HepG2 (cell line): Measurements from ENCODE around the gene FBXL7. TPM values are rescaled to one million over a fixed set of nuclear protein-coding genes. Genes with fewer than 3 reads are reported as not detected.

ENCODE experiments used
- ATAC-seq: fragments of 200-7000 bp; cut with Tn5 transposase; 3 replicates; pipeline ENCODE4 v1.9.1; 2020; ENCODE audit warnings: mild to moderate bottlenecking, moderate library complexity
- BruUV-seq: library from RNA; stranded (reverse); fragments of 400-500 nt; replicated peaks from 2 replicates; lab custom pipeline; 2021; lab: Mats Ljungman, UMichigan
- CTCF ChIA-PET: fragments of 300-600 bp; formaldehyde crosslinking; extraction: SDS; loops from one replicate; lab custom pipeline; 2021; ENCODE audit warnings: low total read pairs, inconsistent platforms, low intra/inter-chr PET ratio; lab: Yijun Ruan, JAX
- POLR2A ChIA-PET: fragments of 350-600 bp; sonication (Branson Sonifier 250); formaldehyde crosslinking; loops from one replicate; lab custom pipeline; 2020; ENCODE audit warnings: antibody characterized with exemption, inconsistent platforms; lab: Yijun Ruan, JAX
- DNase-seq: peaks from one replicate; pipeline ENCODE4 v3.0.0-alpha.2; 2015; ENCODE audit warnings: low spot score
- FAIRE-seq: peaks from 3 replicates; lab custom pipeline; 2011; peaks lifted over from hg19 to GRCh38; lab: Jason Lieb, UNC
- H2AFZ ChIP-seq: one replicate; pipeline ENCODE4 v1.6.1; 2011; ENCODE audit warnings: low read length, inconsistent platforms
- H3K27ac ChIP-seq: fragments of 300-600 bp; 3 replicates; pipeline ENCODE4 v1.8.0; 2011; ENCODE audit warnings: mixed run types, mild to moderate bottlenecking, mixed read lengths, low read length, inconsistent platforms; ENCODE audit not compliant: insufficient read depth; ENCODE audit errors: extremely low read length
- H3K27me3 ChIP-seq, 2 experiments: fragments of 200-600 bp in 1 of 2; 2 replicates in 1 of 2; 3 replicates in 1 of 2; pipeline versions ENCODE4 v1.6.0 to v1.8.0; 2011; ENCODE audit warnings: low read length in 2 of 2, mild to moderate bottlenecking in 2 of 2, moderate library complexity in 2 of 2, inconsistent platforms in 1 of 2; ENCODE audit not compliant: insufficient read depth in 2 of 2, control insufficient read depth in 1 of 2
- H3K36me3 ChIP-seq, 2 experiments: fragments of 200-600 bp in 1 of 2; replicated peaks in 1 of 2; 2 replicates in 1 of 2; 3 replicates in 1 of 2; pipeline versions ENCODE4 v1.5.1 to v1.8.0; 2011; ENCODE audit warnings: low read length in 2 of 2, inconsistent platforms in 1 of 2; ENCODE audit not compliant: insufficient read depth in 2 of 2, control insufficient read depth in 1 of 2
- H3K4me1 ChIP-seq: 2 replicates; pipeline ENCODE4 v1.5.1; 2012; ENCODE audit warnings: low read length, inconsistent platforms; ENCODE audit not compliant: insufficient read depth
- H3K4me2 ChIP-seq: 2 replicates; pipeline ENCODE4 v1.6.0; 2011; ENCODE audit warnings: low read depth, low read length, inconsistent platforms
- H3K4me3 ChIP-seq, 3 experiments: fragments of 200-600 bp in 1 of 3; sonication (generic), shearing (Covaris generic) in 1 of 3; replicated peaks in 1 of 3; 2 replicates each; pipeline ENCODE4 v1.5.1; 2011 to 2016; ENCODE audit warnings: low read length in 3 of 3, inconsistent platforms in 2 of 3, low read depth in 2 of 3, mild to moderate bottlenecking in 2 of 3, control low read depth in 1 of 3, mixed read lengths in 1 of 3; ENCODE audit not compliant: insufficient read depth in 1 of 3
- H3K79me2 ChIP-seq: one replicate; pipeline ENCODE4 v1.6.1; 2011; ENCODE audit warnings: low read length, inconsistent platforms; ENCODE audit not compliant: insufficient read depth
- H3K9ac ChIP-seq: 2 replicates; pipeline ENCODE4 v1.6.0; 2011; ENCODE audit warnings: mild to moderate bottlenecking, low read depth, low read length, inconsistent platforms; ENCODE audit not compliant: insufficient read depth
- H3K9me3 ChIP-seq: 2 replicates; pipeline ENCODE4 v1.5.1; 2012; ENCODE audit warnings: mild to moderate bottlenecking, low read length
- H4K20me1 ChIP-seq: 2 replicates; pipeline ENCODE4 v1.6.0; 2011; ENCODE audit warnings: inconsistent platforms, mild to moderate bottlenecking, low read length, moderate library complexity; ENCODE audit not compliant: insufficient read depth
- AHDC1 ChIP-seq: sonication (generic); formaldehyde crosslinking; IDR thresholded peaks from 2 replicates; pipeline ENCODE4 v1.5.1; 2020; ENCODE audit warnings: mild to moderate bottlenecking, missing genetic modification reagents, borderline replicate concordance
- GPN1 ChIP-seq: sonication (generic); formaldehyde crosslinking; IDR thresholded peaks from 2 replicates; pipeline ENCODE4 v1.5.1; 2020; ENCODE audit warnings: missing genetic modification reagents, borderline replicate concordance
- HMG20A ChIP-seq: IDR thresholded peaks from 2 replicates; pipeline ENCODE4 v1.6.1; 2016; ENCODE audit warnings: borderline replicate concordance
- MEIS1 ChIP-seq: sonication (generic); formaldehyde crosslinking; IDR thresholded peaks from 2 replicates; pipeline ENCODE4 v1.9.0; 2021; ENCODE audit warnings: mild to moderate bottlenecking, missing genetic modification reagents, moderate library complexity, borderline replicate concordance
- MIER2 ChIP-seq: IDR thresholded peaks from 2 replicates; pipeline ENCODE4 v1.6.1; 2016; ENCODE audit warnings: missing biosample characterization, missing genetic modification reagents
- ZNF142 ChIP-seq: sonication (generic); formaldehyde crosslinking; IDR thresholded peaks from 2 replicates; pipeline ENCODE4 v1.4.0; 2020; ENCODE audit warnings: missing genetic modification reagents
- ZNF207 ChIP-seq: fragments of 450-650 bp; IDR thresholded peaks from 2 replicates; pipeline ENCODE4 v1.6.1; 2016; ENCODE audit warnings: antibody characterized with exemption, borderline replicate concordance
- ZNF225 ChIP-seq: sonication (generic); formaldehyde crosslinking; IDR thresholded peaks from 2 replicates; pipeline ENCODE4 v1.4.0; 2020; ENCODE audit warnings: mild to moderate bottlenecking, missing genetic modification reagents
- ZNF383 ChIP-seq: sonication (generic); formaldehyde crosslinking; IDR thresholded peaks from 2 replicates; pipeline ENCODE4 v1.4.0; 2020; ENCODE audit warnings: missing genetic modification reagents, mild to moderate bottlenecking, borderline replicate concordance
- ZNF724P ChIP-seq: sonication (generic); formaldehyde crosslinking; IDR thresholded peaks from 2 replicates; pipeline ENCODE4 v1.8.0; 2022; ENCODE audit warnings: missing genetic modification reagents, borderline replicate concordance
- ZNF850 ChIP-seq: sonication (generic); formaldehyde crosslinking; conservative IDR thresholded peaks from 2 replicates; pipeline ENCODE4 v1.9.0; 2021; ENCODE audit warnings: mild to moderate bottlenecking, missing genetic modification reagents
- WGBS: methylation state at CpG from one replicate; pipeline ENCODE4 v1.1.6; 2017; ENCODE audit warnings: low lambda C conversion rate; 5-methylcytosine and 5-hydroxymethylcytosine counted together
- in situ Hi-C: cut with HindIII; loops from 2 replicates; pipeline ENCODE4 v1.10.0; 2017; ENCODE audit warnings: low pct_unique_long_range_greater_than_20kb; ENCODE audit not compliant: extremely low pct_ligation_motif_present
- intact Hi-C: fragments of 100-400 bp; cut with micrococcal nuclease; formaldehyde crosslinking; loops from one replicate; pipeline ENCODE4 v1.10.0; 2022; ENCODE audit not compliant: unreplicated experiment
- polyA plus RNA-seq, 8 experiments: library from polyadenylated mRNA; depleted of rRNA in 3 of 8; stranded (reverse) in 7 of 8; unstranded in 1 of 8; fragments of >200 nt; fragmentation: Illumina TruSeq in 4 of 8; extraction: Trizol in 4 of 8; gene quantifications; 2 replicates each; pipeline versions ENCODE4 v1.2.1 to v1.2.3, GENCODE V29; 2011 to 2016; ENCODE audit warnings: low read depth in 4 of 8, missing spikeins in 1 of 8, mixed read lengths in 1 of 8; ENCODE audit not compliant: insufficient read depth in 1 of 8
- total RNA-seq, 5 experiments: library from RNA; depleted of rRNA; stranded (reverse); fragments of >200 nt; fragmentation: Illumina TruSeq; extraction: Trizol; gene quantifications; 2 replicates each; pipeline ENCODE4 v1.2.3, GENCODE V29; 2016; ENCODE audit warnings: low read depth in 1 of 5
- TF ChIP-seq, protein P1 (sequence below): sonication (generic); IDR thresholded peaks from 2 replicates; pipeline ENCODE4 v1.6.1; 2016; ENCODE audit warnings: low read depth, borderline replicate concordance

The FBXL7 gene
- total and polyA plus RNA-seq, 2 of the 13 experiments (the other 11 are each of a cell fraction or from before 2014, with no cell fraction given) = 0.07 TPM; not detected in 1

DNA sequence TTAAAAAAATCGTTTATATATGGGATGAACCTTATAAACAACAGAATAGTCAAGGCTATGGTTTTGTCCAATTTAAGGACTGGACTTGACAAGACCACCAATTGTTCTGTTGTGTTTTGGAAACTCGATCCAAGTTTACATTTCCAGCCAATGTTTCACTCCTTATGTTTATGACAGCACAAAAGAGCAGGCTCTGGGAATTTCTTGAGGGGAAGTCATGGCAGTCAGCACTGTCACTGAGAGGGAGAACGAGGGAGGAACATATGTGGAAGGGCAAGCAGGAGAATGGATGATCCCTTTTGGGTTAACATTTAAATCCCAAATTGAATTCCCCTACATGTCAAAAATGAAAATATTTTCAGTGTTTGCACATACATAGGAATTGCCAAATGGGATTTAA, 387.1 kb downstream of the FBXL7 start (continued):
- TF ChIP-seq AHDC1 (CRISPR knock-in tag) (no peak), ZNF207 (no peak), HMG20A (CRISPR knock-in tag) (no peak)

- no peak overlapping the region for H3K4me2 ChIP-seq
- no peak overlapping the region for H2AFZ ChIP-seq
- CTCF ChIA-PET = no interaction called here
- in situ Hi-C loops (no loop called here), intact Hi-C loops (no loop called here)
- H3K4me3 ChIP-seq = no peak overlapping the region
- ATAC-seq (no peak), FAIRE-seq (no peak), DNase-seq (no peak)
- POLR2A ChIA-PET = no interaction called here
- no peaks in the 10 kb centered on the region for H3K36me3 ChIP-seq
- H3K27me3 ChIP-seq = no peaks in the 10 kb centered on the region
- no peaks in the 10 kb centered on the region for H3K4me1 ChIP-seq
- no peaks in the 10 kb centered on the region for H4K20me1 ChIP-seq
- no peaks in the 10 kb centered on the region for H3K9me3 ChIP-seq
- no TSS peak for BruUV-seq
- no peak overlapping the region for H3K27ac ChIP-seq
- no peaks in the 10 kb centered on the region for H3K79me2 ChIP-seq
- WGBS = 44% methylated on average over 3 of the region's 3 CpGs
- H3K9ac ChIP-seq = no peak overlapping the region
- TF ChIP-seq ZNF225 = no peak
- TF ChIP-seq, protein P1, sequence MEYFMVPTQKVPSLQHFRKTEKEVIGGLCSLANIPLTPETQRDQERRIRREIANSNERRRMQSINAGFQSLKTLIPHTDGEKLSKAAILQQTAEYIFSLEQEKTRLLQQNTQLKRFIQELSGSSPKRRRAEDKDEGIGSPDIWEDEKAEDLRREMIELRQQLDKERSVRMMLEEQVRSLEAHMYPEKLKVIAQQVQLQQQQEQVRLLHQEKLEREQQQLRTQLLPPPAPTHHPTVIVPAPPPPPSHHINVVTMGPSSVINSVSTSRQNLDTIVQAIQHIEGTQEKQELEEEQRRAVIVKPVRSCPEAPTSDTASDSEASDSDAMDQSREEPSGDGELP = no peak
- TF ChIP-seq ZNF724P (CRISPR knock-in tag) = no peak
- TF ChIP-seq MIER2 (CRISPR knock-in tag) = no peak
- TF ChIP-seq GPN1 (CRISPR knock-in tag) = no peak
- TF ChIP-seq ZNF142 (CRISPR knock-in tag) = no peak
- TF ChIP-seq ZNF383 (CRISPR knock-in tag) = no peak
- TF ChIP-seq ZNF850 (CRISPR knock-in tag) = no peak
- TF ChIP-seq MEIS1 (CRISPR knock-in tag) = no peak
Measured at GRCh38 chr5:15889001-15889400, 389.0 kb downstream of the FBXL7 start.
